ENCODE data around the gene PIERCE2. TPM values are rescaled to one million over a fixed set of nuclear protein-coding genes. Genes with fewer than 3 reads are reported as not detected.

PIERCE2 gene
- total and polyA plus RNA-seq, 2 donors (not counting 1 experiment from before 2014, with no cell fraction given), result 3.1 to 3.2 TPM

DNA sequence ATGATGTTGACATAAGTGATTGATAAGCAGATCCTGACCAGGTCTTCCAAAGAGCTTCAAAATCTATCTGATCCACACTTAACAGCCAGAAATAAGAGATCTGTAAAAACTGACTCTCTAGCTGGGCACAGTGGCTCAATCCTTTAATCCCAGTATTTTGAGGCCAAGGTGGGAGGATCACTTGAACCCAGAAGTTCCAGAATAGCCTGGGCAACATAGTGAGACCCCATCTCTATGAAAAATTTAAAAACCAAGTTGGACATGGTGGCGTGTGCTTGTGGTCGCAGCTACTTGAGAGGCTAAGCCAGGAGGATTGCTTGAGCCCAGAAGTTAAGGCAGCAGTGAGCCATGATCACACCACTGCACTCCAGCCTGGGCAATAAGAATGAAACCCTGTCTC, 45.7 kb upstream of the PIERCE2 start:
- Histone ChIP-seq H3K9ac (ENCODE audit: insufficient read depth, low read length) (no peak overlapping the region), H3K4me2 (ENCODE audit: extremely low read depth, insufficient read depth, low read length) (no peak overlapping the region), H3K27ac (ENCODE audit: insufficient read depth, low read length) (no peak overlapping the region), H3K9me3 (ENCODE audit: control insufficient read depth, insufficient read depth, low read depth, low read length) (no peaks in the 10 kb centered on the region), H3K36me3 (ENCODE audit: control insufficient read depth, insufficient read depth, low read length) (no peaks in the 10 kb centered on the region), H3K4me1 (ENCODE audit: control insufficient read depth, extremely low read depth, insufficient read depth, low read length) (no peaks in the 10 kb centered on the region), H4K20me1 (ENCODE audit: control insufficient read depth, extremely low read depth, insufficient read depth, low read length) (no peaks in the 10 kb centered on the region), H3K27me3 (ENCODE audit: control insufficient read depth, insufficient read depth, low read length) (no peaks in the 10 kb centered on the region), H3K4me3 (replicated peaks in 1 of 4; ENCODE audit: control extremely low read depth in 1 of 4, insufficient read depth in 1 of 4, low read depth in 3 of 4, low read length in 4 of 4) (no peak overlapping the region), H2AFZ (ENCODE audit: low read length) (no peak overlapping the region), H3K79me2 (ENCODE audit: control insufficient read depth, insufficient read depth, low read length) (no peaks in the 10 kb centered on the region)
- DNase-seq (ENCODE audit: low read depth in 2 of 2), result no peak
- TF ChIP-seq CTCF (conservative IDR thresholded peaks at IDR 0.05 in 1 of 2, IDR thresholded peaks at IDR 0.05 in 1 of 2; ENCODE audit: low read depth in 1 of 2, low read length in 2 of 2) (no peak), EZH2 (IDR thresholded peaks at IDR 0.05; ENCODE audit: low read length, missing control alignments) (no peak)

- no peak overlapping the region for H3K27ac ChIP-seq (ENCODE audit: insufficient read depth, low read length)
- H3K4me2 ChIP-seq (ENCODE audit: extremely low read depth, insufficient read depth, low read length), result no peak overlapping the region
- H3K4me3 ChIP-seq (replicated peaks in 1 of 4; ENCODE audit: control extremely low read depth in 1 of 4, insufficient read depth in 1 of 4, low read depth in 3 of 4, low read length in 4 of 4), result no peak overlapping the region
- TF ChIP-seq EZH2 (IDR thresholded peaks at IDR 0.05; ENCODE audit: low read length, missing control alignments), result no peak
- TF ChIP-seq CTCF (conservative IDR thresholded peaks at IDR 0.05 in 1 of 2, IDR thresholded peaks at IDR 0.05 in 1 of 2; ENCODE audit: low read depth in 1 of 2, low read length in 2 of 2), result no peak
- H3K79me2 ChIP-seq (ENCODE audit: control insufficient read depth, insufficient read depth, low read length), result no peaks in the 10 kb centered on the region
- H3K27me3 ChIP-seq (ENCODE audit: control insufficient read depth, insufficient read depth, low read length), result no peaks in the 10 kb centered on the region
- no peaks in the 10 kb centered on the region for H3K4me1 ChIP-seq (ENCODE audit: control insufficient read depth, extremely low read depth, insufficient read depth, low read length)
- no peak overlapping the region for H2AFZ ChIP-seq (ENCODE audit: low read length)
- no peak overlapping the region for H3K9ac ChIP-seq (ENCODE audit: insufficient read depth, low read length)
- no peaks in the 10 kb centered on the region for H3K36me3 ChIP-seq (ENCODE audit: control insufficient read depth, insufficient read depth, low read length)
- H4K20me1 ChIP-seq (ENCODE audit: control insufficient read depth, extremely low read depth, insufficient read depth, low read length), result no peaks in the 10 kb centered on the region
- DNase-seq (ENCODE audit: low read depth in 2 of 2), result no peak
- H3K9me3 ChIP-seq (ENCODE audit: control insufficient read depth, insufficient read depth, low read depth, low read length), result no peaks in the 10 kb centered on the region
Observed at GRCh38 chr15:55366981-55367380, 41.3 kb upstream of the PIERCE2 start.

GRCh38 chr15:55372701-55373440, 35.4 kb upstream of the PIERCE2 start:
- Histone ChIP-seq H3K9ac (ENCODE audit: insufficient read depth, low read length) (no peak overlapping the region), H3K4me2 (ENCODE audit: extremely low read depth, insufficient read depth, low read length) (no peak overlapping the region), H3K27ac (ENCODE audit: insufficient read depth, low read length) (no peak overlapping the region), H4K20me1 (ENCODE audit: control insufficient read depth, extremely low read depth, insufficient read depth, low read length) (no peaks in the 10 kb centered on the region), H3K9me3 (ENCODE audit: control insufficient read depth, insufficient read depth, low read depth, low read length) (no peaks in the 10 kb centered on the region), H2AFZ (ENCODE audit: low read length) (no peak overlapping the region), H3K27me3 (ENCODE audit: control insufficient read depth, insufficient read depth, low read length) (no peaks in the 10 kb centered on the region), H3K4me3 (replicated peaks in 1 of 4; ENCODE audit: control extremely low read depth in 1 of 4, insufficient read depth in 1 of 4, low read depth in 3 of 4, low read length in 4 of 4) (no peak overlapping the region), H3K79me2 (ENCODE audit: control insufficient read depth, insufficient read depth, low read length) (no peaks in the 10 kb centered on the region), H3K36me3 (ENCODE audit: control insufficient read depth, insufficient read depth, low read length) (no peaks in the 10 kb centered on the region), H3K4me1 (ENCODE audit: control insufficient read depth, extremely low read depth, insufficient read depth, low read length) (no peaks in the 10 kb centered on the region)
- no peak for TF ChIP-seq EZH2 (IDR thresholded peaks at IDR 0.05; ENCODE audit: low read length, missing control alignments)
- no peak for TF ChIP-seq CTCF (conservative IDR thresholded peaks at IDR 0.05 in 1 of 2, IDR thresholded peaks at IDR 0.05 in 1 of 2; ENCODE audit: low read depth in 1 of 2, low read length in 2 of 2)
- no peak for DNase-seq (ENCODE audit: low read depth in 2 of 2)

Measured in fibroblast of lung (primary cell).